A549 (cell line): Measurements from ENCODE around the gene TGIF2LY. TPM values are rescaled to one million over a fixed set of nuclear protein-coding genes. Genes with fewer than 3 reads are reported as not detected.
"Not testable (repeated sequence)": the region's sequence is repeated elsewhere in the genome, so short reads cannot be mapped to it uniquely, and the experiment has no call there.

Experiments used
- ATAC-seq, 2 experiments: fragments of 200-7000 bp in 1 of 2; fragments of >200 bp in 1 of 2; cut with Nextera tagmentation in 1 of 2; cut with Tn5 transposase in 1 of 2; 3 replicates each; pipeline versions ENCODE4 v1.8.0 to v1.9.1; 2018 to 2020; ENCODE audit warnings: mild to moderate bottlenecking in 1 of 2, moderate library complexity in 1 of 2
- CTCF ChIA-PET: fragments of 300-600 bp; sonication (Branson Sonifier 250); formaldehyde crosslinking; extraction: SDS; loops from one replicate; lab custom pipeline; 2021; ENCODE audit warnings: antibody characterized with exemption, inconsistent platforms; lab: Yijun Ruan, JAX
- POLR2A ChIA-PET: fragments of 350-600 bp; formaldehyde crosslinking; extraction: SDS; loops from one replicate; lab custom pipeline; 2021; ENCODE audit warnings: antibody characterized with exemption, inconsistent platforms; lab: Yijun Ruan, JAX
- DNase-seq, 2 experiments: peaks; one replicate each; pipeline versions ENCODE4 v3.0.0 to v3.0.0-alpha.2; 2011 to 2016; ENCODE audit warnings: low read depth in 1 of 2, low spot score in 1 of 2
- FAIRE-seq: peaks from 2 replicates; lab custom pipeline; 2011; peaks lifted over from hg19 to GRCh38; lab: Jason Lieb, UNC
- H3K27ac ChIP-seq, 2 experiments: fragments of >200 bp; sonication (Bioruptor Twin); formaldehyde crosslinking; 3 replicates each; pipeline ENCODE4 v1.5.1; 2016 to 2017
- H3K4me1 ChIP-seq: fragments of >200 bp; sonication (Bioruptor Twin); formaldehyde crosslinking; 3 replicates; pipeline ENCODE4 v1.6.1; 2016
- H3K4me2 ChIP-seq: fragments of >200 bp; sonication (Bioruptor Twin); formaldehyde crosslinking; 3 replicates; pipeline ENCODE4 v1.6.1; 2016
- H3K4me3 ChIP-seq: fragments of >200 bp; sonication (Bioruptor Twin); formaldehyde crosslinking; 3 replicates; pipeline ENCODE4 v1.5.1; 2016
- H3K9me3 ChIP-seq: fragments of >200 bp; sonication (Bioruptor Twin); formaldehyde crosslinking; 3 replicates; pipeline ENCODE4 v1.6.1; 2016
- WGBS: methylation state at CpG from one replicate; pipeline ENCODE4 v1.1.6; 2017; ENCODE audit errors: missing lambda C conversion rate; 5-methylcytosine and 5-hydroxymethylcytosine counted together
- polyA minus RNA-seq: library from RNA; depleted of rRNA, polyadenylated mRNA; stranded (reverse); fragments of >200 nt; gene quantifications from 2 replicates; pipeline ENCODE4 v1.2.3, GENCODE V29; 2011; rRNA and poly(A)+ RNA removed
- polyA plus RNA-seq, 4 experiments: library from polyadenylated mRNA; depleted of rRNA in 3 of 4; stranded (reverse); fragments of >200 nt; fragmentation: RNase III in 1 of 4; extraction: RNeasy Plus Mini Kit Qiagen cat#74134 plus additional on column Dnase treatment in 1 of 4; gene quantifications; 2 replicates in 3 of 4; 3 replicates in 1 of 4; pipeline ENCODE4 v1.2.3, GENCODE V29; 2011 to 2017
- small RNA-seq, 6 experiments: library from RNA; depleted of rRNA; stranded (forward); fragments of <200 nt; gene quantifications; one replicate each; pipeline ENCODE3, GENCODE V24; 2012

TGIF2LY gene
- not detected in 2 replicates for polyA plus RNA-seq (2011; rRNA removed)
- polyA plus RNA-seq (2012; cell fraction: cytosol; rRNA removed): not detected in 2 replicates
- polyA plus RNA-seq (2012; cell fraction: nucleus; rRNA removed): not detected in 2 replicates
- not detected in 3 replicates for polyA plus RNA-seq (2017; fragmentation: RNase III; extraction: RNeasy Plus Mini Kit Qiagen cat#74134 plus additional on column Dnase treatment)
- not detected in 2 replicates for polyA minus RNA-seq

DNA sequence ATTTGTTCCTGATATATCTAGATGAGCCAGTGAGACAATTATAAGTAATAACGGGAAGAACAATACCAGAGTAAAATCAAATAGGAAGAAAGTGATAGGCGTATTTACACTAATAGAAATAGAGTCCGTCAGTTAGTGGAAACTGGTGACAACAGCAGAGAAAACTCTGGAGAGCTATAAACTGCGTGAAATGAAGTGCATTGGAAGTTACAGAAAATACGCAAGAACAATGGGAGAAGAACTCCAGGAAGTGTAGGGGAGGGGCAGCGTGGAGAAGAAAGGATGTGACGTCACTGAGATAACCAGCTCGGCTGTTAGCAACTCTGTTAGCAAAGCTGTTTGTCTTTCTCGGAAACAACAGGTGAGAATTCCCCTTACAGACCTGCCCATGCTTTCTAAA is at the start of gene TGIF2LY:
Gene TGIF2LY (plus strand): TSS at position 301 of the 400 bp plus-strand sequence. CDS start 178 bp downstream, outside the sequence.
- H3K9me3 ChIP-seq, H3K4me1 ChIP-seq, DNase-seq, H3K4me3 ChIP-seq, CTCF ChIA-PET, H3K27ac ChIP-seq, POLR2A ChIA-PET, ATAC-seq, H3K4me2 ChIP-seq: not testable (repeated sequence)
- peak; percentile 80 for FAIRE-seq
- WGBS: 18% methylated on average over 9 of the region's 9 CpGs

Small RNA genes within 50 kb of the gene (small RNA-seq; reads per million reads assigned to genes)
- 0 reads per million in 6 experiments for gene PRRC2CP1
